ENCODE measurements around the gene ICOS. TPM values are rescaled to one million over a fixed set of nuclear protein-coding genes. Genes with fewer than 3 reads are reported as not detected.
"Not testable (repeated sequence)": the region's sequence is repeated elsewhere in the genome, so short reads cannot be mapped to it uniquely, and the experiment has no call there.

ICOS gene
- total RNA-seq, 1 donor from 2014 or later = 143 TPM

DNA sequence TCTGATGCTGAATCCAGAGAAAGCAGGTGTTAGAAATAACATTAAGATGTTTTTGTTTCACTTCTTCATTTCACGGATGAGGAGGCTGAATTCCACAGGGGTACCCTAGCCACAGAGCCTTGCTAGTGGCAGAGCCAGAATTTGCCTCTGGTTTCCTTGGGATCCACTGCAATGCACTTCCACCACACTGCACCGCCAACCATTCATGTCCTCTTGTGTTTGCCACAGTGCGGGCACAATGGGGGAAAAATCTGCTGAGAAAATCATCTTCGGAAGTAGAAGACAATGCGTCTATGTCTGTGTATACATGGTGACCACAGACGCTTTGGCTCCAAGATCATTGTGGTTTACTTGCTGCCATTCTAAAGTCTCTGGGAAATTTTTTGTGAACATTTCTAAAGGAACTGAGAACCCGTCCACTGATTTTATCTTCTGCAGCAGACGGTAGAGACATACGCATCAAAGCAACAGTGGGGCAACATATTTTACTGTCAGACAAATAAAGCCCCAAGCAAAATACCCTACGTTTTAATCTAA is 14.9 kb downstream of the ICOS start:
- Mint-ChIP-seq H3K4me3 (peak overlapping the region; percentile 85), H3K27ac (peak overlapping the region; percentile 92), H3K36me3 (ENCODE audit: low read depth) (peaks cover 40% of the 10 kb centered on the region), H3K27me3 (ENCODE audit: insufficient read depth) (no peaks in the 10 kb centered on the region), H3K4me1 (ENCODE audit: low read depth) (peaks cover 85% of the 10 kb centered on the region), H3K9me3 (no peaks in the 10 kb centered on the region)
- intact Hi-C loops (cut with micrococcal nuclease) = loop anchor here (1.0 to 2.0 kb wide), 7 partner anchors 10 to 67 kb away; no protein-coding TSS in a partner anchor
- peak; percentile 34 for DNase-seq (ENCODE audit: low spot score)

GRCh38 chr2:203959265-203959664 is 22.7 kb downstream of the ICOS start:
- intact Hi-C loops (cut with micrococcal nuclease) = loop anchor here (2.0 kb wide), 1 partner anchor 14 kb away; no protein-coding TSS in a partner anchor
- Mint-ChIP-seq H3K36me3 (ENCODE audit: low read depth) (peaks cover 65% of the 10 kb centered on the region), H3K4me1 (ENCODE audit: low read depth) (peaks cover 52% of the 10 kb centered on the region), H3K27me3 (ENCODE audit: insufficient read depth) (no peaks in the 10 kb centered on the region), H3K4me3 (no peak overlapping the region), H3K27ac (peak overlapping the region; percentile 62), H3K9me3 (no peaks in the 10 kb centered on the region)
- no peak for DNase-seq (ENCODE audit: low spot score)

DNA sequence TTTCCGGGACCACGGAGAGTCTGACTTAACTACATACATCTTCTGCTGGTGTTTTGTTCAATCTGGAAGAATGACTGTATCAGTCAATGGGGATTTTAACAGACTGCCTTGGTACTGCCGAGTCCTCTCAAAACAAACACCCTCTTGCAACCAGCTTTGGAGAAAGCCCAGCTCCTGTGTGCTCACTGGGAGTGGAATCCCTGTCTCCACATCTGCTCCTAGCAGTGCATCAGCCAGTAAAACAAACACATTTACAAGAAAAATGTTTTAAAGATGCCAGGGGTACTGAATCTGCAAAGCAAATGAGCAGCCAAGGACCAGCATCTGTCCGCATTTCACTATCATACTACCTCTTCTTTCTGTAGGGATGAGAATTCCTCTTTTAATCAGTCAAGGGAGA is 23.1 kb downstream of the ICOS start:
- intact Hi-C loops (cut with micrococcal nuclease) = loop anchor here (2.0 kb wide), 1 partner anchor 13 kb away; no protein-coding TSS in a partner anchor
- peaks cover 48% of the 10 kb centered on the region for H3K4me1 Mint-ChIP-seq (ENCODE audit: low read depth)
- no peak for DNase-seq (ENCODE audit: low spot score)
- H3K36me3 Mint-ChIP-seq (ENCODE audit: low read depth) = peaks cover 65% of the 10 kb centered on the region
- H3K4me3 Mint-ChIP-seq = no peak overlapping the region
- H3K27me3 Mint-ChIP-seq (ENCODE audit: insufficient read depth) = no peaks in the 10 kb centered on the region
- H3K27ac Mint-ChIP-seq = peak overlapping the region; percentile 62
- H3K9me3 Mint-ChIP-seq = no peaks in the 10 kb centered on the region

DNA sequence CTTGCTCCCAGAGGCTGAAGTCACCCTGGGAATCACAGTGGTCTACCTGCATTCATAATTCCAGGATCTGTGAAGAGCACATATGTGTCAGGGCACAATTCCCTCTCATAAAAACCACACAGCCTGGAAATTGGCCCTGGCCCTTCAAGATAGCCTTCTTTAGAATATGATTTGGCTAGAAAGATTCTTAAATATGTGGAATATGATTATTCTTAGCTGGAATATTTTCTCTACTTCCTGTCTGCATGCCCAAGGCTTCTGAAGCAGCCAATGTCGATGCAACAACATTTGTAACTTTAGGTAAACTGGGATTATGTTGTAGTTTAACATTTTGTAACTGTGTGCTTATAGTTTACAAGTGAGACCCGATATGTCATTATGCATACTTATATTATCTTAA is 24.2 kb downstream of the ICOS start:
- Mint-ChIP-seq H3K27ac (no peak overlapping the region), H3K9me3 (no peaks in the 10 kb centered on the region), H3K27me3 (ENCODE audit: insufficient read depth) (no peaks in the 10 kb centered on the region), H3K4me3 (no peak overlapping the region), H3K4me1 (ENCODE audit: low read depth) (peaks cover 37% of the 10 kb centered on the region), H3K36me3 (ENCODE audit: low read depth) (peaks cover 54% of the 10 kb centered on the region)
- DNase-seq (ENCODE audit: low spot score) = no peak
- intact Hi-C loops (cut with micrococcal nuclease) = no loop called here

- intact Hi-C loops (cut with micrococcal nuclease); H3K27me3 Mint-ChIP-seq (ENCODE audit: insufficient read depth); H3K27ac Mint-ChIP-seq; H3K4me1 Mint-ChIP-seq (ENCODE audit: low read depth); H3K9me3 Mint-ChIP-seq; DNase-seq (ENCODE audit: low spot score); H3K4me3 Mint-ChIP-seq: not testable (repeated sequence)
- H3K36me3 Mint-ChIP-seq (ENCODE audit: low read depth) = peaks cover 18% of the 10 kb centered on the region
Observed at GRCh38 chr2:203965190-203965589, 28.6 kb downstream of the ICOS start.

DNA sequence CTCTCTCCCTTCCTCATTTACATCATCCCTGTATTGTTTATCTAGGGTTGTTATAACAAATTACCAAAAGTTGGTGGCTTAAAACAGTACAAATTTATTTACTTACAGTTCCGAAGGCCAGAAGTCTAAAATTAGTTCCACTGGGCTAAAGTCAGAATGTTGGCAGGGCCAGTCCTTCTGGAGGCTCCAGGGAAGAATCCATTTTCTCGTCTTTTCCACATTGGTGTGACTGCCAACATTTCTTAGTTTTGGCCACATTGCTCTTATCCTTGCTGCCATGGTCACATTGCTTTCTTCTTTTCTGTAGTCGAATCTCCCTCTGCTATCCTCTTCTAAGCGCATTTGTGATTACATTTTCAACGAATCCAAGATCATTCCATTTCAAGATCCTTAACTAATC is 34.7 kb downstream of the ICOS start:
- no peak for DNase-seq (ENCODE audit: low spot score)
- H3K4me3 Mint-ChIP-seq = no peak overlapping the region
- no peaks in the 10 kb centered on the region for H3K27me3 Mint-ChIP-seq (ENCODE audit: insufficient read depth)
- intact Hi-C loops (cut with micrococcal nuclease) = no loop called here
- H3K4me1 Mint-ChIP-seq (ENCODE audit: low read depth) = peaks cover 14% of the 10 kb centered on the region
- no peaks in the 10 kb centered on the region for H3K9me3 Mint-ChIP-seq
- H3K36me3 Mint-ChIP-seq (ENCODE audit: low read depth) = peaks cover 7% of the 10 kb centered on the region
- no peak overlapping the region for H3K27ac Mint-ChIP-seq

GRCh38 chr2:203972066-203972465 is 35.5 kb downstream of the ICOS start:
- peaks cover 14% of the 10 kb centered on the region for H3K4me1 Mint-ChIP-seq (ENCODE audit: low read depth)
- H3K36me3 Mint-ChIP-seq (ENCODE audit: low read depth) = peaks cover 7% of the 10 kb centered on the region
- intact Hi-C loops (cut with micrococcal nuclease) = loop anchor here (2.0 kb wide), 1 partner anchor 13 kb away; no protein-coding TSS in a partner anchor
- no peaks in the 10 kb centered on the region for H3K9me3 Mint-ChIP-seq
- no peak overlapping the region for H3K4me3 Mint-ChIP-seq
- H3K27ac Mint-ChIP-seq = no peak overlapping the region
- no peaks in the 10 kb centered on the region for H3K27me3 Mint-ChIP-seq (ENCODE audit: insufficient read depth)
- no peak for DNase-seq (ENCODE audit: low spot score)

DNA sequence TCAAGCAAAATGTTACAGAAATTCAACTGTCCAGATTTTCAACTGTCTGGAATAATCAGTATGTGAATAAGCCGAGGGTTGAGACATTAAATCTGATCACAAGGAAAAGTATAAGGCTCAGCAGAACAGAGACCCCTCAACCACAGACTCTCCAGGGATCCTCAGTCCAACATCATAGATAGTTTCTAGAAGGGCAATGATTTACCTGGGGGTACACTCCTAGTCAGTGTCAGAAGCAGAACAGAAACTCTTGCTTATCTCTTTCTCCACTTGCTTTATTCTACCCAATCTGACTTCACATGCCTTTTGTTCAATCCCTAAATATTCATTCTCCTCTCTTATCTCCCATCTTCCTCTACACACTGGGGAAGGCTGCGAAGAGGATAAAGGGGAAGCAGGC is 36.4 kb downstream of the ICOS start:
- no peak overlapping the region for H3K4me3 Mint-ChIP-seq
- intact Hi-C loops (cut with micrococcal nuclease) = loop anchor here (1.0 to 2.0 kb wide), 3 partner anchors 14 to 46 kb away; no protein-coding TSS in a partner anchor
- no peaks in the 10 kb centered on the region for H3K27me3 Mint-ChIP-seq (ENCODE audit: insufficient read depth)
- H3K36me3 Mint-ChIP-seq (ENCODE audit: low read depth) = peaks cover 7% of the 10 kb centered on the region
- no peak overlapping the region for H3K27ac Mint-ChIP-seq
- H3K9me3 Mint-ChIP-seq = no peaks in the 10 kb centered on the region
- peaks cover 14% of the 10 kb centered on the region for H3K4me1 Mint-ChIP-seq (ENCODE audit: low read depth)
- DNase-seq (ENCODE audit: low spot score) = no peak

- intact Hi-C loops (cut with micrococcal nuclease) = loop anchor here (1.0 to 2.0 kb wide), 3 partner anchors 15 to 46 kb away; no protein-coding TSS in a partner anchor
- Mint-ChIP-seq H3K9me3 (peaks cover 4% of the 10 kb centered on the region), H3K36me3 (ENCODE audit: low read depth) (peaks cover 7% of the 10 kb centered on the region), H3K27ac (no peak overlapping the region), H3K27me3 (ENCODE audit: insufficient read depth) (no peaks in the 10 kb centered on the region), H3K4me3 (no peak overlapping the region), H3K4me1 (ENCODE audit: low read depth) (peaks cover 14% of the 10 kb centered on the region)
- no peak for DNase-seq (ENCODE audit: low spot score)
Observed at GRCh38 chr2:203973676-203974075, 37.1 kb downstream of the ICOS start.

DNA sequence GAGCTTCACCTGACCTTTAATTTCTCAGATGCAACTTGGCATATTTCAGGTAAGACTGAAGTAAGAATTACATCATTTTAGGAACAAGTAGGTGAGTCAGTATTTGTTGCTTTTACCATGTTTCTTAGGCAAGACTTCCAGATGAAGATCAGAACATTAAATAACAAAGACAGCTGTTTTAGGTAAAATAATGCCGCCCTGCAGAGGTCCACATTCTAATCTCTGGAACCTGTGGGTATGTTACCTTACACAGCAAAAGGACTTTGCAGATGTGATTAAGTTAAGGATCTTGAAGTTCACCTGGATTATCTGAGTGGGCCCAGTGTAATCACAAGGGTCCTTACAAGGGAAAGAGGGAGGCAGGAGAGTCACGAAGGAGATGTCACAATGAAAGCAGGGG is 39.3 kb downstream of the ICOS start:
- no peaks in the 10 kb centered on the region for H3K27me3 Mint-ChIP-seq (ENCODE audit: insufficient read depth)
- peaks cover 4% of the 10 kb centered on the region for H3K9me3 Mint-ChIP-seq
- intact Hi-C loops (cut with micrococcal nuclease) = no loop called here
- no peak overlapping the region for H3K27ac Mint-ChIP-seq
- no peak overlapping the region for H3K4me3 Mint-ChIP-seq
- H3K4me1 Mint-ChIP-seq (ENCODE audit: low read depth) = peaks cover 14% of the 10 kb centered on the region
- peaks cover 5% of the 10 kb centered on the region for H3K36me3 Mint-ChIP-seq (ENCODE audit: low read depth)
- no peak for DNase-seq (ENCODE audit: low spot score)

- Mint-ChIP-seq H3K4me3 (no peak overlapping the region), H3K27me3 (ENCODE audit: insufficient read depth) (no peaks in the 10 kb centered on the region), H3K27ac (no peak overlapping the region), H3K4me1 (ENCODE audit: low read depth) (peaks cover 22% of the 10 kb centered on the region), H3K9me3 (peaks cover 16% of the 10 kb centered on the region), H3K36me3 (ENCODE audit: low read depth) (peaks cover 4% of the 10 kb centered on the region)
- DNase-seq (ENCODE audit: low spot score) = no peak
- intact Hi-C loops (cut with micrococcal nuclease) = no loop called here
Observed at GRCh38 chr2:203982276-203982675, 45.7 kb downstream of the ICOS start.

DNA sequence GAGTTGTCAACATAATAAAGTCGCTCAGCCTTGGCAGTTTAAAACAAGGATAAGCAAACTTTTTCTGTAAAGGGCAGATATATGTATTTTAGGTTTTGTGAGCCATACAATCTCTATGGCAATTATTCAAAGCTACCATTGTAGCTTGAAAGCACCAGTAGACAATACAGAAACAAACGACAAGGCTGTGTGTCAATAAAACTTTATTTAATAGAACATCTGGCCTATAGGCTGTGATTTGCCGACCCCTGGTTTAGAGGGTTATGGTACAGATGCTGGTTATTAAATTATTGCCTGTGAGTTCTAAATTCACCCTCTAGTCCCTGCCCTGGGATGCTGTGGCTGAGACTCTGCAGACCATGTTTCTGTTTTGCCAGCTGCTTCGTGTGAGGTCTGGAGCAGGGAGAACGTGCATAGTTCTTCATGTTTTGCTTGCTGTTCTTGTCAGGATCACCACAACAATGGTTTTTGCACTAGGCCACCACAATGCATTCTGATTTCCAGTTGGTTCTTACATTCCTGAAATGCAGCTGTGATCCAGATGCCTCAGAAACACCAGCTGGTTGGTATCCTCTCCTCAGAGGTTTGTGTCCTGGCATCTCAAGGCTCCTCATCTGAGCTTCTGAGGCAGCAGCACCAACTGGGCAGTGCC is 46.6 kb downstream of the ICOS start:
- intact Hi-C loops (cut with micrococcal nuclease) = no loop called here
- H3K36me3 Mint-ChIP-seq (ENCODE audit: low read depth) = peaks cover 4% of the 10 kb centered on the region
- peaks cover 16% of the 10 kb centered on the region for H3K9me3 Mint-ChIP-seq
- no peak overlapping the region for H3K27ac Mint-ChIP-seq
- peaks cover 30% of the 10 kb centered on the region for H3K4me1 Mint-ChIP-seq (ENCODE audit: low read depth)
- H3K27me3 Mint-ChIP-seq (ENCODE audit: insufficient read depth) = no peaks in the 10 kb centered on the region
- DNase-seq (ENCODE audit: low spot score) = no peak
- H3K4me3 Mint-ChIP-seq = no peak overlapping the region

DNA sequence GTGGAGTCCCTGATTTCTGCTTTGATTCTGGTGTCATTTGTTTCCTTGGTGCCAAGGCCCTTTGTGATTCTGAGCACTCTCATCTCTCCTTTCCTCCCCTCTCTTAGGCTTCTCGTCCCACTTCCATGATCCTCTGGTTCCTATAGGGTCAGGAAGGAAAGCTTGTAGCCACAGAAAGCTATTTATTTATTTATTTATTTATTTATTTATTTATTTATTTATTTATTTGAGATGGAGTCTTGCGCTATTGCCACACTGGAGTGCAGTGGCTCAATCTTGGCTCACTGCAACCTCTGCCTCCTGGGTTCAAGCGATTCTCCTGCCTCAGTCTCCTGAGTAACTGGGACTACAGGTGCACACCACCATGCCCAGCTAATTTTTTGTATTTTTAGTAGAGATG is 49.4 kb downstream of the ICOS start:
- H3K9me3 Mint-ChIP-seq = peaks cover 12% of the 10 kb centered on the region
- H3K36me3 Mint-ChIP-seq (ENCODE audit: low read depth); H3K4me3 Mint-ChIP-seq; DNase-seq (ENCODE audit: low spot score); H3K27me3 Mint-ChIP-seq (ENCODE audit: insufficient read depth); H3K27ac Mint-ChIP-seq: not testable (repeated sequence)
- intact Hi-C loops (cut with micrococcal nuclease) = loop anchor here (5.0 kb wide), 1 partner anchor 254 kb away; no protein-coding TSS in a partner anchor
- peaks cover 48% of the 10 kb centered on the region for H3K4me1 Mint-ChIP-seq (ENCODE audit: low read depth)
